IPS DF 6.9 (cell line): ENCODE results near the gene TSR1.
A peak's percentile ranks its signal among the peaks of the same experiment; 100 is the strongest.

Source experiments
- DNase-seq: peaks from one replicate; pipeline ENCODE4 v3.0.0-alpha.2; 2013; ENCODE audit warnings: low read depth, low spot score
- H3K27ac ChIP-seq: one replicate; pipeline ENCODE4 v1.5.1; 2013; ENCODE audit warnings: low read length, control low read depth
- H3K27me3 ChIP-seq: 2 replicates; pipeline ENCODE4 v1.6.1; 2013; ENCODE audit warnings: mild to moderate bottlenecking, low read length; ENCODE audit not compliant: control insufficient read depth, insufficient read depth
- H3K36me3 ChIP-seq: 2 replicates; pipeline ENCODE4 v1.6.1; 2013; ENCODE audit warnings: low read length; ENCODE audit not compliant: control insufficient read depth, insufficient read depth
- H3K4me1 ChIP-seq: 2 replicates; pipeline ENCODE4 v1.6.1; 2013; ENCODE audit warnings: low read length; ENCODE audit not compliant: control insufficient read depth, insufficient read depth
- H3K4me3 ChIP-seq: 2 replicates; pipeline ENCODE4 v1.5.1; 2013; ENCODE audit warnings: mild to moderate bottlenecking, low read length
- H3K9me3 ChIP-seq: 2 replicates; pipeline ENCODE4 v1.6.1; 2013; ENCODE audit warnings: low read length, inconsistent platforms; ENCODE audit not compliant: control insufficient read depth, insufficient read depth
- WGBS: extraction: QIAGEN DNeasy Blood & Tissue Kit; methylation state at CpG from one replicate; pipeline ENCODE4 v1.1.7; 2013; ENCODE audit warnings: mixed read lengths, missing lambda C conversion rate; ENCODE audit not compliant: insufficient read length, insufficient coverage; 5-methylcytosine and 5-hydroxymethylcytosine counted together

The TSR1 gene

GRCh38 chr17:2368359-2368758 is 32.1 kb upstream of the TSR1 start:
- DNase-seq: no peak
- no peaks in the 10 kb centered on the region; the same call in 1 of the 2 replicates for H3K4me1 ChIP-seq
- no peaks in the 10 kb centered on the region for H3K27me3 ChIP-seq
- H3K4me3 ChIP-seq: no peak overlapping the region
- H3K9me3 ChIP-seq: no peaks in the 10 kb centered on the region
- no peak overlapping the region for H3K27ac ChIP-seq
- no CpG with 5 or more reads among the region's 8 CpGs for WGBS
- 0 out of 2 replicates have a peak, but pooled peaks cover 5% of the 10 kb centered on the region for H3K36me3 ChIP-seq

GRCh38 chr17:2366747-2367494 is 30.7 kb upstream of the TSR1 start:
- Histone ChIP-seq H3K9me3 (no peaks in the 10 kb centered on the region), H3K4me1 (no peaks in the 10 kb centered on the region; the same call in 1 of the 2 replicates), H3K36me3 (peaks cover 6% of the 10 kb centered on the region; the same call in 1 of the 2 replicates), H3K4me3 (no peak overlapping the region), H3K27ac (no peak overlapping the region), H3K27me3 (no peaks in the 10 kb centered on the region)
- peak; percentile 27 for DNase-seq
- no CpG with 5 or more reads among the region's 26 CpGs for WGBS

- H3K9me3 ChIP-seq: no peaks in the 10 kb centered on the region
- no peaks in the 10 kb centered on the region for H3K27me3 ChIP-seq
- no peak overlapping the region for H3K27ac ChIP-seq
- no peak overlapping the region for H3K4me3 ChIP-seq
- no peak for DNase-seq
- H3K4me1 ChIP-seq: no peaks in the 10 kb centered on the region; the same call in 1 of the 2 replicates
- H3K36me3 ChIP-seq: peaks cover 6% of the 10 kb centered on the region; the same call in 1 of the 2 replicates
- WGBS: no CpG with 5 or more reads among the region's 20 CpGs
Measured at GRCh38 chr17:2365132-2365531, 28.9 kb upstream of the TSR1 start.

GRCh38 chr17:2364763-2365116 is 28.5 kb upstream of the TSR1 start:
- Histone ChIP-seq H3K27me3 (no peaks in the 10 kb centered on the region), H3K36me3 (peaks cover 6% of the 10 kb centered on the region; the same call in 1 of the 2 replicates), H3K9me3 (no peaks in the 10 kb centered on the region), H3K27ac (no peak overlapping the region), H3K4me3 (no peak overlapping the region), H3K4me1 (no peaks in the 10 kb centered on the region; the same call in 1 of the 2 replicates)
- WGBS: no CpG with 5 or more reads among the region's 12 CpGs
- DNase-seq: no peak

GRCh38 chr17:2363851-2364762 is 27.9 kb upstream of the TSR1 start:
- no peak overlapping the region for H3K4me3 ChIP-seq
- WGBS: no CpG with 5 or more reads among the region's 26 CpGs
- peaks cover 6% of the 10 kb centered on the region; the same call in 1 of the 2 replicates for H3K36me3 ChIP-seq
- no peaks in the 10 kb centered on the region; the same call in 1 of the 2 replicates for H3K27me3 ChIP-seq
- DNase-seq: no peak
- H3K9me3 ChIP-seq: no peaks in the 10 kb centered on the region
- peaks cover 2% of the 10 kb centered on the region for H3K4me1 ChIP-seq
- no peak overlapping the region for H3K27ac ChIP-seq

GRCh38 chr17:2363318-2363717 is 27.1 kb upstream of the TSR1 start:
- WGBS: no CpG with 5 or more reads among the region's 21 CpGs
- Histone ChIP-seq H3K4me1 (peaks cover 3% of the 10 kb centered on the region), H3K4me3 (no peak overlapping the region), H3K27ac (no peak overlapping the region), H3K9me3 (no peaks in the 10 kb centered on the region), H3K27me3 (no peaks in the 10 kb centered on the region; the same call in 1 of the 2 replicates), H3K36me3 (peaks cover 6% of the 10 kb centered on the region; the same call in 1 of the 2 replicates)
- no peak for DNase-seq

GRCh38 chr17:2362881-2363280 is 26.6 kb upstream of the TSR1 start:
- H3K36me3 ChIP-seq: peaks cover 6% of the 10 kb centered on the region; the same call in 1 of the 2 replicates
- WGBS: no CpG with 5 or more reads among the region's 14 CpGs

GRCh38 chr17:2362416-2362815 is 26.2 kb upstream of the TSR1 start:
- DNase-seq: no peak
- Histone ChIP-seq H3K9me3 (no peaks in the 10 kb centered on the region), H3K27ac (no peak overlapping the region), H3K4me1 (peaks cover 3% of the 10 kb centered on the region), H3K36me3 (peaks cover 6% of the 10 kb centered on the region; the same call in 1 of the 2 replicates), H3K27me3 (no peaks in the 10 kb centered on the region; the same call in 1 of the 2 replicates), H3K4me3 (no peak overlapping the region)
- WGBS: no CpG with 5 or more reads among the region's 19 CpGs

More at GRCh38 chr17:2362881-2363280, 26.6 kb upstream of the TSR1 start:
- Histone ChIP-seq H3K4me3 (no peak overlapping the region), H3K27me3 (no peaks in the 10 kb centered on the region; the same call in 1 of the 2 replicates), H3K4me1 (peaks cover 3% of the 10 kb centered on the region), H3K27ac (no peak overlapping the region), H3K9me3 (no peaks in the 10 kb centered on the region)
- no peak for DNase-seq

GRCh38 chr17:2362016-2362415 is 25.8 kb upstream of the TSR1 start:
- no peak for DNase-seq
- no CpG with 5 or more reads among the region's 20 CpGs for WGBS
- Histone ChIP-seq H3K36me3 (peaks cover 6% of the 10 kb centered on the region; the same call in 1 of the 2 replicates), H3K4me1 (peaks cover 3% of the 10 kb centered on the region), H3K27me3 (no peaks in the 10 kb centered on the region; the same call in 1 of the 2 replicates), H3K27ac (no peak overlapping the region), H3K4me3 (no peak overlapping the region), H3K9me3 (no peaks in the 10 kb centered on the region)
